Transverse colon (tissue), 4 donors: ENCODE measurements around the gene BCL7C. TPM values are rescaled to one million over a fixed set of nuclear protein-coding genes. Genes with fewer than 3 reads are reported as not detected.

ENCODE experiments used
- DNase-seq: peaks from one replicate; pipeline ENCODE4 v3.0.0-alpha.2; 2019
- H3K27ac ChIP-seq, 4 donors: fragments of 200-600 bp; sonication (generic); 2 replicates each; pipeline ENCODE4 v1.5.1; 2016 to 2018; ENCODE audit warnings: inconsistent platforms in 4 of 4
- H3K27me3 ChIP-seq: fragments of 200-600 bp; sonication (generic); 2 replicates; pipeline ENCODE4 v1.5.1; 2017; ENCODE audit warnings: inconsistent platforms
- H3K36me3 ChIP-seq, 4 donors: fragments of 200-600 bp; sonication (generic); 2 replicates each; pipeline ENCODE4 v1.5.1; 2017 to 2019; ENCODE audit warnings: inconsistent platforms in 4 of 4
- H3K4me1 ChIP-seq, 4 donors: fragments of 200-600 bp; sonication (generic); 2 replicates each; pipeline ENCODE4 v1.5.1; 2017 to 2020; ENCODE audit warnings: inconsistent platforms in 4 of 4
- H3K4me3 ChIP-seq, 4 donors: fragments of 200-600 bp; sonication (generic); 1 replicate in 1 of 4; 2 replicates in 3 of 4; pipeline versions ENCODE4 v1.5.1 to v1.6.1; 2017 to 2019; ENCODE audit warnings: inconsistent platforms in 4 of 4
- H3K9me3 ChIP-seq, 2 donors: fragments of 200-600 bp; sonication (generic); 2 replicates each; pipeline ENCODE4 v1.5.1; 2017 to 2019; ENCODE audit warnings: inconsistent platforms in 2 of 2
- CTCF ChIP-seq, 5 experiments: fragments of 200-600 bp in 3 of 5; fragments of 450-650 bp in 2 of 5; sonication (generic) in 3 of 5; IDR thresholded peaks; 1 replicate in 2 of 5; 2 replicates in 3 of 5; pipeline ENCODE4 v1.5.1; 2016 to 2017; ENCODE audit warnings: antibody characterized with exemption in 5 of 5, inconsistent platforms in 3 of 5, mild to moderate bottlenecking in 2 of 5, moderate library complexity in 1 of 5
- EP300 ChIP-seq: sonication (generic); formaldehyde crosslinking; IDR thresholded peaks from one replicate; pipeline ENCODE4 v1.6.1; 2017; ENCODE audit warnings: antibody characterized with exemption, low read depth
- POLR2A ChIP-seq: fragments of 450-650 bp; IDR thresholded peaks from one replicate; pipeline ENCODE4 v1.6.1; 2016; ENCODE audit warnings: antibody characterized with exemption, mild to moderate bottlenecking, moderate library complexity
- POLR2AphosphoS5 ChIP-seq, 3 donors: sonication (generic); formaldehyde crosslinking; IDR thresholded peaks; one replicate each; pipeline ENCODE4 v1.6.1; 2016; ENCODE audit warnings: antibody characterized with exemption in 3 of 3
- WGBS, 2 donors: methylation state at CpG; one replicate each; pipeline ENCODE4 v1.1.5; 2018; ENCODE audit warnings: low coverage in 1 of 2; 5-methylcytosine and 5-hydroxymethylcytosine counted together
- in situ Hi-C, 4 donors: fragments of 200-750 bp; cut with MboI; loops; one replicate each; pipeline versions ENCODE4 v1.15.0 to v1.15.1; 2017; ENCODE audit warnings: low sequenced_read_pairs in 3 of 4, low pct_ligation_motif_present in 1 of 4, low pct_unique_long_range_greater_than_20kb in 1 of 4
- intact Hi-C: fragments of 100-400 bp; cut with DNase I; formaldehyde crosslinking; loops from one replicate; pipeline ENCODE4 v1.15.1; 2023; ENCODE audit warnings: low total_unique reads
- total RNA-seq, 4 donors: library from RNA; depleted of rRNA; stranded (reverse); fragments of >200 nt; gene quantifications; one replicate each; pipeline ENCODE4 v1.1.0, GENCODE V29; 2016

Gene BCL7C
- total RNA-seq, 4 donors from 2014 or later = 13.8 to 57.3 (median 24.0) TPM

GRCh38 chr16:30899794-30900193 lies 5.9 kb upstream of the BCL7C start:
- TF ChIP-seq CTCF (IDR thresholded peaks at IDR 0.05) = no peak
- TF ChIP-seq POLR2AphosphoS5 (IDR thresholded peaks at IDR 0.05) = no peak
- TF ChIP-seq EP300 = no peak
- TF ChIP-seq POLR2A = no peak
- intact Hi-C loops = loop anchor here (5.0 kb wide), 1 partner anchor 52 kb away; no protein-coding TSS in a partner anchor

GRCh38 chr16:30896889-30897733 lies 3.2 kb upstream of the BCL7C start:
- in situ Hi-C loops = no loop called here
- H3K9me3 ChIP-seq = no peaks in the 10 kb centered on the region
- 22 to 73% methylated on average over 4 to 31 of the region's 31 CpGs for WGBS, 2 donors
- H3K27me3 ChIP-seq = no peaks in the 10 kb centered on the region
- peak; percentile 91 for DNase-seq
- H3K4me3 ChIP-seq = peak overlapping the region; percentile 18 to 55 (median 40)
- intact Hi-C loops = no loop called here
- H3K27ac ChIP-seq = peak overlapping the region; percentile 89 to 94 (median 91)
- TF ChIP-seq EP300 (no peak), CTCF (IDR thresholded peaks at IDR 0.05) (no peak), POLR2AphosphoS5 (IDR thresholded peaks at IDR 0.05) (peak in 2 of 3 donors; percentile 31 to 74), POLR2A (peak; percentile 16)
- no peaks in the 10 kb centered on the region for H3K36me3 ChIP-seq
- H3K4me1 ChIP-seq = peaks cover 19 to 51% (median 35%) of the 10 kb centered on the region in 4 donors

More at GRCh38 chr16:30899794-30900193, 5.9 kb upstream of the BCL7C start:
- 92% methylated on average over 2 of the region's 2 CpGs; no CpG with 5 or more reads in 1 of the 2 donors for whole genome bisulfite sequencing, 2 donors
- no peaks in the 10 kb centered on the region for H3K9me3 ChIP-seq
- H3K27me3 ChIP-seq = no peaks in the 10 kb centered on the region
- H3K36me3 ChIP-seq = no peaks in the 10 kb centered on the region
- no peak overlapping the region for H3K27ac ChIP-seq
- H3K4me1 ChIP-seq = peaks cover 9 to 52% (median 22%) of the 10 kb centered on the region in 4 donors
- in situ Hi-C loops = no loop called here
- no peak for DNase-seq
- no peak overlapping the region for H3K4me3 ChIP-seq

- TF ChIP-seq EP300 = no peak
- TF ChIP-seq CTCF (IDR thresholded peaks at IDR 0.05) = no peak
- TF ChIP-seq POLR2AphosphoS5 (IDR thresholded peaks at IDR 0.05) = peak; percentile 44 to 66 (median 53)
- peak; percentile 32 for TF ChIP-seq POLR2A
- intact Hi-C loops (no loop called here), in situ Hi-C loops (no loop called here)
- Histone ChIP-seq H3K36me3 (no peaks in the 10 kb centered on the region), H3K27me3 (no peaks in the 10 kb centered on the region), H3K9me3 (no peaks in the 10 kb centered on the region), H3K4me3 (peak within 1 kb of the TSS; percentile 18 to 55 (median 40)), H3K27ac (peak within 1 kb of the TSS; percentile 89 to 94 (median 91)), H3K4me1 (peaks cover 19 to 46% (median 32%) of the 10 kb centered on the region in 4 donors)
- WGBS, 2 donors = 47% methylated on average over 30 of the region's 31 CpGs; no CpG with 5 or more reads in 1 of the 2 donors
- peak; percentile 62 for DNase-seq
These were observed 2.5 kb upstream of the BCL7C start, which contains the start of gene CTF1 for GRCh38 chr16:30896261-30896888. Gene CTF1 (plus strand): TSS chr16:30896614. CDS start chr16:30896644, 30 bp downstream.

GRCh38 chr16:30895627-30896260 lies 1.9 kb upstream of the BCL7C start:
- Histone ChIP-seq H3K9me3 (no peaks in the 10 kb centered on the region), H3K4me1 (peaks cover 19 to 42% (median 31%) of the 10 kb centered on the region in 4 donors), H3K4me3 (peak overlapping the region; percentile 18 to 55 (median 40)), H3K36me3 (no peaks in the 10 kb centered on the region), H3K27ac (peak overlapping the region; percentile 89 to 94 (median 91)), H3K27me3 (no peaks in the 10 kb centered on the region)
- DNase-seq = no peak
- TF ChIP-seq CTCF (IDR thresholded peaks at IDR 0.05) = no peak
- TF ChIP-seq POLR2AphosphoS5 (IDR thresholded peaks at IDR 0.05) = no peak
- TF ChIP-seq POLR2A = no peak
- no peak for TF ChIP-seq EP300
- intact Hi-C loops (no loop called here), in situ Hi-C loops (no loop called here)
- 68 to 72% methylated on average over 21 to 32 of the region's 32 CpGs for WGBS, 2 donors
